MM.1S (cell line): ENCODE data around the gene COL27A1.

Experiments
- CTCF ChIP-seq: fragments of 300-600 bp; sonication (generic); IDR thresholded peaks from 2 replicates; pipeline ENCODE4 v1.5.1; 2016; ENCODE audit warnings: antibody characterized with exemption, low read length, mixed read lengths
- EZH2 ChIP-seq: fragments of 300-600 bp; sonication (generic); optimal IDR thresholded peaks from 2 replicates; pipeline ENCODE3; 2017; ENCODE audit warnings: low read depth, mild to moderate bottlenecking, antibody characterized with exemption, low read length, mixed read lengths

GRCh38 chr9:114150608-114151007 is 4.7 kb upstream of the COL27A1 start:
- TF ChIP-seq CTCF (no peak), EZH2 (no peak)
